GM19438 (cell line): Measurements from ENCODE around the gene RANBP6.
"Not testable (repeated sequence)": the region's sequence is repeated elsewhere in the genome, so short reads cannot be mapped to it uniquely, and the experiment has no call there.

Experiments
- ATAC-seq: cut with Tn5 transposase; IDR thresholded peaks from one replicate; pipeline ENCODE4 v1.9.1; 2021; ENCODE audit warnings: low read depth; ENCODE audit not compliant: unreplicated experiment

Gene RANBP6

GRCh38 chr9:6015278-6016157, at the start of gene RANBP6:
TSS of gene RANBP6 (minus strand) at chr9:6015624. CDS start at chr9:6015607, 17 bp downstream.
- ATAC-seq: peak; percentile 99

GRCh38 chr9:6063146-6063545, 47.7 kb upstream of the RANBP6 start:
- ATAC-seq: not testable (repeated sequence)

GRCh38 chr9:6055666-6056065, 40.2 kb upstream of the RANBP6 start:
- ATAC-seq: no peak

DNA sequence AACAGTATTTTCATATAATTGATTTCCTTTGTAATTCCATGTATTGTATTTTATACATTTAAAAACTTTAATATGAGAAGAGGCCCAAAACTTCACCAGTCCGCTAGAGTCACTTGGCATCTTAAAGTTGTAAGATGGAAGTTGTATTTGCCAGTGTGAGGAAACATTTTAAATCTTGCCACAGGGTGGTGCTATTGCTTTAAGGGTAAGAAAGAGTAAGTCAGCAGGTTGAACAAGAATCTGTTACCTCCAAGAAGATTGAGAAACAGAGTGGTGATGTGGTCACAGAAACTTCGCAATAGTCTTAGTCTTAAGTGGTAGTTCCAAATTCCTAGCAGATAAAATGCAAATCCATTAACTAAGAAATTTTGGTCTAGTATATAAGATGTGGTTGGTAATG, 39.8 kb upstream of the RANBP6 start:
- ATAC-seq: peak; percentile 57

GRCh38 chr9:6054280-6055099, 39.1 kb upstream of the RANBP6 start:
- no peak for ATAC-seq

DNA sequence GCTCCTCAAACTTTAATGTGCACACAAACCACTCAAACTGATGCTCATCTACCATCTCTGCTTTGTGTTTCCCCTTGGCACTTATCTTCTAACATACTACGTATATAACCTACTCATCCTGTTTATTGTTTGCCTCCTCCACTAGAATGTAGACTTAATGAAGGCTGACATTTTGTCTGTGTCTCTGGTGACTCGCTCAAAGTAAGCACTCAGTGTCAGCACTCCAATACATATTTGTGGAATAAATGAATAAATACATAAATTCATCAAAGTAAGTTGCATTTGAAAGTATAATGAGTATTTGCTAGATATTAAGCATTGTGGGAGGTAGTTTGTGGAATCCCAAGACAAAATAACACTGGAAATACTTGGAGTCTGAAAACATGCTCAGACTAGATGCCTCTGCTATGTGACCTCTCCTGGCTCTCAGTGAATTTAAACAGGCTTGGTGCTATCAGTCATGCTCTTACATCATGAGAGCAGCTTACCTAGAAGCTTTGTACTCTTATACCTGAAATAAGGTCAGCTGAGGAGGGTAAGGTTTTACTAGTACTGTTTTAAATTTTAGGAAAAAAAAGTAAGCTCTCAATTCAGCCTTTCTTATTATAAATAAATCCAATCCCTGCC, 37.0 kb upstream of the RANBP6 start:
- no peak for ATAC-seq

- no peak for ATAC-seq
Measured at GRCh38 chr9:6051511-6051950, 36.1 kb upstream of the RANBP6 start.

- ATAC-seq: no peak
Measured at GRCh38 chr9:6049798-6050197, 34.4 kb upstream of the RANBP6 start.

DNA sequence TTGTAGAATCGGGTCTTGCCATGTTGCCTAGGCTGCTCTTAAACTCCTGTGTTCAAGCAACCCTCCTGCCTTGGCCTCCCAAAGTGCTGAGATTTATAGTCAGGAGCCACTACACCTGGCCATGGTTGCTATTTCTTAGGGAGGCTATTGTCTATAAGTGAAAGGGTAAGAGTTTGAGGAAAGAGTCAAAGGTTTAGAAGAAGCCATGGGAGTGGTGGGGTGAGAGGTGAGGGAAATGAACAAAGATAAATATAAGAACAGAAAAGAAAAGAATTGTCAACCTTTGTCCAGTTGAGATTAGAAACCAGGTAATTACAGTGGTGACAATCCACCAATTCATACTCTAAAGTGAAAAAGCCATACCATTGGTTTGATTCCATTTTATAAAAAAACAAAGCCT, 32.6 kb upstream of the RANBP6 start:
- no peak for ATAC-seq

GRCh38 chr9:6047020-6047419, 31.6 kb upstream of the RANBP6 start:
- ATAC-seq: no peak

DNA sequence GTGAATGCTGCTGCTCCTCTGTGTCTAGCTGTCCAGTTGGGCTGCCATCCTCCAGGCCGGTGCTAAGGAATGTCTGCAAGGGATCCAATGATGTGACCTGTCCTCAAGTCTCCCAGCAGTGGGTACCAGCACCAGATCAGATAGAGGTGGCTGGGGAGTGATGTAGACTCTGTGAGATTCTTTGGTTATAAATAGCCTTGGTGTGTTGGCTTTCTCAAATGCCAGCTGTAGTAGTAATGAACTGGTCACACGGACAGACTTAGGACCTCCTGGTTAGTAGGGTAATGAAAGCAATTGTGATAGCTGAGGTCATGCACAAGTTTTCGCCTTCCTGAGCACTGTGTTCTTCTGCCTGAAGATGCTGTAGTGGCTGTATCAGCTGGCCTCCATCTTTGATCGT, 29.9 kb upstream of the RANBP6 start:
- ATAC-seq: no peak

DNA sequence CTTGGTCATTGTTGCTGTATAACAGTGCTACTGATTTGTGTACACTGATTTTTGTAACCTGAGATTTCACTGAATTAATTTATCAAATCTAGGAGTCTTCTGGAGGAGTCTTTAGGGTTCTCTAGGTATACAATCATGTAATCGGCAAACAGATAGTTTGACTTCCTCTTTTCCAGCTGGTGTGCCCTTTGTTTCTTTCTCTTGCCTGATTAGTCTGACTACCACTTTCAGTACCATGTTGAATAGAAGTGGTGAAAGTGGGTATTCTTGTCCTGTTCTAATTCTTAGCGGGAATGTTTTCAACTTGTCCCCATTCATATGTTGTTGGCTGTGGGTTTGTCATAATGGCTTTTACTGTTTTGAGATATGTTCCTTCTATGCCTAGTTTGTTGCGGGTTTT, 24.7 kb upstream of the RANBP6 start:
- ATAC-seq: no peak

- ATAC-seq: no peak
Measured at GRCh38 chr9:6036391-6036790, 21.0 kb upstream of the RANBP6 start.

DNA sequence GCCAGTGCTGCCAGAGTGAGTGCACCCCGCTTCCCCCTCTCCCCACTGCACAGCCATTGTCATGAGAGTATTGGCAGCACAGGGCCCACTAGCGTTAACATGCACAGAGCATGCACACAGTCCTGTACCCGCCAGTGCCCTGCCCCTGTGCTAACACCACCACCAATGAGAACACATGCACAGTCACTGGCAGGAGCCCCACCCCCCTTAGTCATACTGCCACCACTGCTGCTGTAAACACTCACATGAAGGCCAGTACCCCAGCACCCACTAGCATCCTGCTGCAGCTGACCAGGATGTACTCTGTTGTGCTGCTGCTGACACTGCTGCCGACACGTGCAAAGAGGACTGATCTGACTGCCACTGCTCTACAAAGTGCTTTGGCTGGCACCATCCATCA, 19.5 kb upstream of the RANBP6 start:
- no peak for ATAC-seq

GRCh38 chr9:6029604-6030274, 14.3 kb upstream of the RANBP6 start:
- ATAC-seq: no peak

DNA sequence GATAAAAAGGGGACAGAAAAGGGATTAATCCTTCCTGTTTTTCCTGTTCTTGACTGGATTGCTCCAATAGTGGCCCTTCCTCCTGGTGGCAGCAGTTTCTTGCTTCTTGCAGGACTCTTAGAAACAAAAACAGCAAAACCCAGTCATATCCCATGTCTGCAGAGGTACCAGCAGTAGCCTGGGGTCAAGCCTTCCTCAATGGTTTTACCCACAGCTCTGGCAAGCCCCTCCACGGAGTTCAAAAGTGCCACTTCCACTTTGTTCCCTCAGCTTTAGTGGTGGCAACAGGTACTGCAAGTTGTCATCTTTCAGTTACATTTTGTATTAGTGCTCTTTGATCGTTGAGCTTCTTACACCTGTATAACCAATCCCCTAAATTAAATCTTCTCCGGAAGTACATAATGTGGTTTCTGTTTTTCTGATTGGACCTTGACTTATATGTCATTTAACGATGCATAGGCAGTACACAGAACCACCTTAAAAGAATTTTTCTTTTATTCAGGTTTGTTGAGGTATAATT, 8.7 kb upstream of the RANBP6 start:
- ATAC-seq: peak; percentile 62

GRCh38 chr9:6016975-6017374, 1.6 kb upstream of the RANBP6 start:
- not testable (repeated sequence) for ATAC-seq

DNA sequence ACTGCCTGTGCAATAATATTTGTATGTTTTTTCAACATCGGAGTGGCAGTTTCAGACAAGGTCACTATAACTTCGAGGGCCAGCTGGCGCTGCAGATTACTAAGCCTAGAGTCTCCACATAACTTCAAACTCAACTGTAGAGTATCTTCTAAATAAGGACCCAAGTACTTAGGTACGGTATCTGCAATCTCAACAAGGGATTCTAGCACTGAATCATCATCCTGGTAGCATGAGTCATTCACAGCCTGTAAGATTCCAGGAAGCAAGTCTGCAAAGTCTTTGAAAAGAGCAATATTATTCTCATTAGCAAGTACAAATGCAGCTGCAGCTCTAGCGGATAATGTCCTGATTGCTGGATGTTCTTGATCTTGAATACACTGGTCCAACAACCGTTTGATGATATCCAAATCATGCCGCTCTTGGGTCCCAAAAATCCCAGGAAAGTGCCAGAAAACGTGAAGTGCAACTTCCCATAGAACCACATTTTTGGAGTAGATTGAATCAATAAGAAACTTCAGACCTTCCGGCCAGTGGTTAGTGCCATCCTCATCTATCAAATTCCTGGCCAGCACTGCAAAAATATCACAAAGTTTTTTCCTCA, 654 bp downstream of the RANBP6 start:
- ATAC-seq: no peak

DNA sequence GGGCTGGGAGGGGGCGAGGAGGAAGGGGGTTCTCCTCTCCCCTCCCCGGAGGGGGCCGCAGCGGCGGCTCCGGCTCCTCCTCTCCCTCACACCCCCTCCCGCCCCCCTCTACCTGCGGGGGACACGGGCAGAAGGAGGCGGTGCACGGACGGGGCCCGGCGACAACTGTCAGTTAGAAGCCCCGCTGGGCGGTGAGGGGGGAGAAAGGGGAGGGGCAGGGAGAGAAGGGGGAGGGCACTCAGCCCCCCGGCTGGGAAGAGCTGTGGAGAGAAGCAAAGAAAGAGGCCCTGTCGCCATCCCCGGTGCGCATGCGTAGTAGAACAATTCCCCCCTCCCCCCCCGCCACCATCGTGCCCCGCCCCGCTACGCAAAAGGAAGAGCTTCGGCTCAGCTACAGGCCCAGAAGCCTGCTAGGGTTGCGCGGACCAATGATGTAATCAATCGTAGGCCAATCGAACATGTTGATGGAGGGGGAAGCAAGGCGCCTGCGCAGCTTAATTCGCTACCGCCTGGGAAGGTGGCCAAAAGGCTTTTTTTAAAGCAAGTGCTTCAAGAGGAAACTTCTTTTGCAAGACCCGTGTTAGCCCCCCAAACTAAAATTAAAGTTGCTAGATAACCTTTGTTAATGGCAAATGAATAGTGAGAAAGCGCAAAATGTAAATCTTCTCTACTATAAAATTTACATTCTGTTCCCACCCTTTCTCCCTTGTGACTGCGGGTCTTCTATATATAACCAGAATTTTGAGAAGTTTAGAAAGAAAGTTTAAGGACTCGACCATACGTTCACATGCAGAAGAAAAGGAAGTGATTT, 7.0 kb downstream of the RANBP6 start:
- peak; percentile 69 for ATAC-seq
